A673 (cell line): ENCODE data around the gene KLHL42. TPM values are rescaled to one million over a fixed set of nuclear protein-coding genes. Genes with fewer than 3 reads are reported as not detected.
"Not testable (repeated sequence)": the region's sequence is repeated elsewhere in the genome, so short reads cannot be mapped to it uniquely, and the experiment has no call there.

Source experiments
- BruUV-seq: library from RNA; stranded (reverse); fragments of 400-500 nt; replicated peaks from 2 replicates; lab custom pipeline; 2021; lab: Mats Ljungman, UMichigan
- CTCF ChIA-PET: fragments of 300-600 bp; sonication (Branson Sonifier 250); formaldehyde crosslinking; loops from one replicate; lab custom pipeline; 2022; ENCODE audit warnings: antibody characterized with exemption; lab: Charles Lee
- POLR2A ChIA-PET: fragments of 300-600 bp; sonication (Branson Sonifier 250); formaldehyde crosslinking; loops from one replicate; lab custom pipeline; 2022; ENCODE audit warnings: antibody characterized with exemption; ENCODE audit not compliant: low non-redundant PET; lab: Charles Lee
- DNase-seq: peaks from one replicate; pipeline ENCODE4 v3.0.0-alpha.2; 2015; ENCODE audit warnings: low spot score
- H3K27ac ChIP-seq: fragments of 200-600 bp; sonication (generic); 2 replicates; pipeline ENCODE4 v1.5.1; 2016; ENCODE audit warnings: mixed run types, low read depth, mild to moderate bottlenecking, mixed read lengths, antibody characterized with exemption, low read length; ENCODE audit not compliant: poor library complexity, severe bottlenecking
- H3K27me3 ChIP-seq: fragments of 200-600 bp; sonication (generic); replicated peaks from 2 replicates; pipeline ENCODE4 v1.6.1; 2017; ENCODE audit warnings: mixed run types, low read depth, mild to moderate bottlenecking, mixed read lengths, antibody characterized with exemption, low read length; ENCODE audit not compliant: insufficient read depth, poor library complexity
- H3K36me3 ChIP-seq: fragments of 200-600 bp; sonication (generic); 2 replicates; pipeline ENCODE4 v1.6.1; 2016; ENCODE audit warnings: mixed run types, mild to moderate bottlenecking, mixed read lengths, antibody characterized with exemption, low read length; ENCODE audit not compliant: insufficient read depth, poor library complexity, severe bottlenecking
- H3K4me1 ChIP-seq: fragments of 200-600 bp; sonication (generic); 2 replicates; pipeline ENCODE4 v1.6.1; 2017; ENCODE audit warnings: mixed run types, mild to moderate bottlenecking, mixed read lengths, antibody characterized with exemption, low read length; ENCODE audit not compliant: insufficient read depth, poor library complexity, severe bottlenecking
- H3K4me3 ChIP-seq: fragments of 200-600 bp; sonication (generic); 2 replicates; pipeline ENCODE4 v1.5.1; 2016; ENCODE audit warnings: low read depth, mixed run types, mild to moderate bottlenecking, mixed read lengths, low read length; ENCODE audit not compliant: poor library complexity, severe bottlenecking
- H3K9me3 ChIP-seq: fragments of 200-600 bp; sonication (generic); 2 replicates; pipeline ENCODE4 v1.6.1; 2016; ENCODE audit warnings: mixed run types, low read depth, mild to moderate bottlenecking, mixed read lengths, antibody characterized with exemption, low read length; ENCODE audit not compliant: poor library complexity, severe bottlenecking
- CTCF ChIP-seq: fragments of 300-800, 200-600 bp; sonication (generic); conservative IDR thresholded peaks from 2 replicates; pipeline ENCODE4 v1.5.1; 2017; ENCODE audit warnings: low read depth, mild to moderate bottlenecking, antibody characterized with exemption, low read length, moderate library complexity, mixed read lengths
- EZH2 ChIP-seq: fragments of 200-600 bp; sonication (generic); IDR thresholded peaks from 2 replicates; pipeline ENCODE4 v1.6.1; 2017; ENCODE audit warnings: borderline replicate concordance, low read depth, mild to moderate bottlenecking, mixed read lengths, antibody characterized with exemption, low read length; ENCODE audit not compliant: poor library complexity, severe bottlenecking
- intact Hi-C: fragments of 100-400 bp; cut with micrococcal nuclease; formaldehyde crosslinking; loops from one replicate; pipeline ENCODE4 v1.10.0; 2022; ENCODE audit not compliant: unreplicated experiment
- total RNA-seq: library from RNA; stranded (reverse); gene quantifications from 2 replicates; pipeline ENCODE4 v1.2.3, GENCODE V29; 2021

Gene KLHL42
- total RNA-seq, 1 experiment from 2014 or later = 32.4 TPM

- no TSS peak for BruUV-seq
- TF ChIP-seq CTCF (no peak), EZH2 (no peak)
- no peak overlapping the region for H3K4me3 ChIP-seq
- no peaks in the 10 kb centered on the region for H3K27me3 ChIP-seq
- intact Hi-C loops = loop anchor here (10.0 kb wide), 1 partner anchor 1030 kb away; no protein-coding TSS in a partner anchor
- H3K36me3 ChIP-seq = no peaks in the 10 kb centered on the region
- ChIA-PET POLR2A (no interaction called here), CTCF (no interaction called here)
- H3K9me3 ChIP-seq = no peaks in the 10 kb centered on the region
- no peak overlapping the region for H3K27ac ChIP-seq
- peaks cover 14% of the 10 kb centered on the region for H3K4me1 ChIP-seq
- no peak for DNase-seq
Observed at GRCh38 chr12:27844366-27845090, 64.5 kb downstream of the KLHL42 start.

GRCh38 chr12:27845187-27845586 is 65.2 kb downstream of the KLHL42 start:
- POLR2A ChIA-PET = no interaction called here
- CTCF ChIA-PET = no interaction called here
- intact Hi-C loops = loop anchor here (10.0 kb wide), 1 partner anchor 1030 kb away; no protein-coding TSS in a partner anchor

GRCh38 chr12:27845706-27846105 is 65.7 kb downstream of the KLHL42 start:
- BruUV-seq = not testable (repeated sequence)

More at GRCh38 chr12:27845187-27845586, 65.2 kb downstream of the KLHL42 start:
- BruUV-seq = no TSS peak
- no peak overlapping the region for H3K4me3 ChIP-seq
- no peaks in the 10 kb centered on the region for H3K27me3 ChIP-seq
- H3K4me1 ChIP-seq = peaks cover 14% of the 10 kb centered on the region
- H3K36me3 ChIP-seq = no peaks in the 10 kb centered on the region
- H3K27ac ChIP-seq = no peak overlapping the region
- no peaks in the 10 kb centered on the region for H3K9me3 ChIP-seq
- TF ChIP-seq EZH2 (no peak), CTCF (no peak)
- no peak for DNase-seq

GRCh38 chr12:27847293-27847692 is 67.3 kb downstream of the KLHL42 start:
- intact Hi-C loops = loop anchor here (10.0 kb wide), 1 partner anchor 1028 kb away; no protein-coding TSS in a partner anchor

More at GRCh38 chr12:27845706-27846105, 65.7 kb downstream of the KLHL42 start:
- H3K27me3 ChIP-seq, H3K4me1 ChIP-seq, H3K9me3 ChIP-seq, H3K36me3 ChIP-seq, H3K27ac ChIP-seq, CTCF ChIA-PET, POLR2A ChIA-PET, H3K4me3 ChIP-seq, DNase-seq: not testable (repeated sequence)
- intact Hi-C loops = loop anchor here (10.0 kb wide), 1 partner anchor 1029 kb away; no protein-coding TSS in a partner anchor

More at GRCh38 chr12:27847293-27847692, 67.3 kb downstream of the KLHL42 start:
- BruUV-seq, DNase-seq, H3K27me3 ChIP-seq, H3K27ac ChIP-seq, CTCF ChIA-PET, H3K9me3 ChIP-seq, H3K4me3 ChIP-seq, H3K36me3 ChIP-seq, POLR2A ChIA-PET, H3K4me1 ChIP-seq: not testable (repeated sequence)
